HG02571 (cell line): ENCODE results near the gene TK1.

ENCODE experiments used
- ATAC-seq: cut with Tn5 transposase; IDR thresholded peaks from one replicate; pipeline ENCODE4 v1.9.1; 2021; ENCODE audit warnings: mild to moderate bottlenecking, moderate library complexity; ENCODE audit not compliant: unreplicated experiment

Gene TK1

GRCh38 chr17:78135858-78136500 lies 50.9 kb downstream of the TK1 start:
- ATAC-seq: no peak

- no peak for ATAC-seq
These were observed 51.9 kb downstream of the TK1 start for GRCh38 chr17:78134899-78135385.

- no peak for ATAC-seq
These were observed 52.6 kb downstream of the TK1 start for GRCh38 chr17:78133971-78134898.

GRCh38 chr17:78133179-78133951 lies 53.5 kb downstream of the TK1 start:
- ATAC-seq: no peak

GRCh38 chr17:78132767-78133178 lies 54.1 kb downstream of the TK1 start:
- no peak for ATAC-seq

GRCh38 chr17:78132084-78132676 lies 54.7 kb downstream of the TK1 start:
- no peak for ATAC-seq

GRCh38 chr17:78131172-78132083 lies 55.4 kb downstream of the TK1 start:
- no peak for ATAC-seq

- no peak for ATAC-seq
These were observed 56.3 kb downstream of the TK1 start, which contains the start of gene TMC8 for GRCh38 chr17:78130437-78131101. TSS of gene TMC8 (plus strand) at chr17:78130771. CDS start at chr17:78131589, 818 bp downstream.

GRCh38 chr17:78130090-78130436 lies 56.8 kb downstream of the TK1 start:
- ATAC-seq: no peak

- no peak for ATAC-seq
These were observed 57.3 kb downstream of the TK1 start for GRCh38 chr17:78129351-78130089.

GRCh38 chr17:78128551-78129350 lies 58.1 kb downstream of the TK1 start, which contains the start of gene TMC6:
TSS of gene TMC6 (minus strand) at chr17:78128755. CDS start at chr17:78126832, 1,923 bp downstream.
- no peak for ATAC-seq

- ATAC-seq: no peak
These were observed 58.8 kb downstream of the TK1 start for GRCh38 chr17:78127888-78128550.

GRCh38 chr17:78127239-78127887 lies 59.5 kb downstream of the TK1 start:
- ATAC-seq: no peak

GRCh38 chr17:78126895-78127238 lies 60.0 kb downstream of the TK1 start:
- ATAC-seq: no peak

GRCh38 chr17:78125976-78126894 lies 60.6 kb downstream of the TK1 start:
- no peak for ATAC-seq
